Adrenal gland (tissue), 19 donors: ENCODE data around the gene SMAD4. TPM values are rescaled to one million over a fixed set of nuclear protein-coding genes. Genes with fewer than 3 reads are reported as not detected.
A peak's percentile ranks its signal among the peaks of the same experiment; 100 is the strongest.

ENCODE experiments used
- DNase-seq, 7 donors: peaks; one replicate each; pipeline ENCODE4 v3.0.0-alpha.2; 2019 to 2020
- H3K27ac ChIP-seq, 5 donors: fragments of 200-600 bp; sonication (generic) in 4 of 5; 1 replicate in 3 of 5; 2 replicates in 2 of 5; pipeline versions ENCODE4 v1.5.1 to v1.8.0; 2016 to 2020; ENCODE audit warnings: mild to moderate bottlenecking in 1 of 5
- H3K27me3 ChIP-seq: fragments of 200-600 bp; 2 replicates; pipeline ENCODE4 v1.8.0; 2021
- H3K36me3 ChIP-seq, 2 donors: fragments of 200-600 bp; replicated peaks in 1 of 2; 1 replicate in 1 of 2; 2 replicates in 1 of 2; pipeline versions ENCODE4 v1.5.1 to v1.8.0; 2018 to 2022
- H3K4me1 ChIP-seq, 2 donors: fragments of 200-600 bp; replicated peaks in 1 of 2; 1 replicate in 1 of 2; 2 replicates in 1 of 2; pipeline versions ENCODE4 v1.5.1 to v1.8.0; 2018 to 2021
- H3K4me3 ChIP-seq, 4 donors: fragments of 200-600 bp; sonication (generic) in 3 of 4; one replicate each; pipeline ENCODE4 v1.5.1; 2016 to 2018
- H3K9me3 ChIP-seq, 3 donors: fragments of 200-600 bp; sonication (generic) in 1 of 3; replicated peaks in 1 of 3; 1 replicate in 2 of 3; 2 replicates in 1 of 3; pipeline versions ENCODE4 v1.5.1 to v1.8.0; 2016 to 2021
- CTCF ChIP-seq, 6 experiments: fragments of 450-650 bp in 4 of 6; fragments of 200-600 bp in 2 of 6; sonication (generic) in 1 of 6; IDR thresholded peaks; 1 replicate in 5 of 6; 2 replicates in 1 of 6; pipeline versions ENCODE4 v1.5.1 to v1.8.0; 2016 to 2021; ENCODE audit warnings: antibody characterized with exemption in 6 of 6, mild to moderate bottlenecking in 2 of 6, moderate library complexity in 1 of 6
- POLR2A ChIP-seq, 2 donors: fragments of 450-650 bp; IDR thresholded peaks; one replicate each; pipeline ENCODE4 v1.6.1; 2017; ENCODE audit warnings: antibody characterized with exemption in 2 of 2, mild to moderate bottlenecking in 2 of 2, moderate library complexity in 1 of 2
- WGBS, 4 donors: extraction: QIAGEN DNeasy Blood & Tissue Kit in 2 of 4; methylation state at CpG; one replicate each; pipeline versions ENCODE4 v1.1.5 to v1.1.7; 2013 to 2017; 5-methylcytosine and 5-hydroxymethylcytosine counted together
- intact Hi-C, 2 donors: fragments of 100-400 bp; cut with DNase I; formaldehyde crosslinking; loops; one replicate each; pipeline versions ENCODE4 v1.14.1 to v1.15.0; 2022 to 2023
- long read RNA-seq, 10 donors: library from polyadenylated mRNA in 3 of 10; unstranded in 2 of 10; stranded (forward) in 1 of 10; transcript quantifications; one replicate each; pipeline ENCODE4 v2.0.0 and lab custom pipeline, GENCODE V29; 2021 to 2026
- polyA plus RNA-seq, 3 donors: library from polyadenylated mRNA; stranded (reverse); fragments of 200-250 nt in 2 of 3; fragments of 350-450 nt in 1 of 3; fragmentation: Illumina TruSeq in 1 of 3; extraction: RNeasy Lipid Tissue Mini Kit (QIAGEN cat#74804) in 1 of 3; gene quantifications; one replicate each; pipeline ENCODE4 v1.2.3, GENCODE V29; 2013 to 2014
- total RNA-seq, 9 donors: library from RNA; depleted of rRNA in 4 of 9; stranded (reverse); fragments of >200 nt in 4 of 9; fragments of 120-200 nt in 1 of 9; fragmentation: NEBNext Ultra II Directional in 1 of 9; extraction: Animal tissue kit (Norgen Biotek cat#: 25700) in 1 of 9; gene quantifications; one replicate each; pipeline versions ENCODE4 v1.1.0 to v1.2.4, GENCODE V29; 2013 to 2023
- donor health status: healthy with polysubstance abuse.
- donor health status: Bipolar disorder and iron deficiency.
- donor health status: DM: yes; HTN: yes; CAD: no.
- donor health status: DM: no; HTN: no; CAD: no.
- donor health status: DM: no; HTN: no; CAD: no.
- donor health status: DM: yes; HTN: yes; CAD: no.

SMAD4 gene
- total RNA-seq (100 to 1,000 TPM in 4 of 9 donors, 10 to 100 TPM in 5; 72.8 to 151 (median 91.6) TPM), polyA plus RNA-seq (10 to 100 TPM in 2 of 3 donors, 1 to 10 TPM in 1; 9.0 to 82.2 (median 11.2) TPM)
- long read RNA-seq, donor 1, full-length matches to known transcripts: 7 of 7 reads
- long read RNA-seq, donor 1, partial matches to known transcripts: 0 of 7 reads
- long read RNA-seq, donor 1, other reads (novel, unspliced or antisense): 0 of 7 reads
- long read RNA-seq, donor 2, full-length matches to known transcripts: 2 of 17 reads
- long read RNA-seq, donor 2, partial matches to known transcripts: 15 of 17 reads
- long read RNA-seq, donor 2, other reads (novel, unspliced or antisense): 0 of 17 reads
- long read RNA-seq, donor 3, full-length matches to known transcripts: 4 of 4 reads
- long read RNA-seq, donor 3, partial matches to known transcripts: 0 of 4 reads
- long read RNA-seq, donor 3, other reads (novel, unspliced or antisense): 0 of 4 reads
- long read RNA-seq, donor 4, full-length matches to known transcripts: 1 of 8 reads
- long read RNA-seq, donor 4, partial matches to known transcripts: 6 of 8 reads
- long read RNA-seq, donor 4, other reads (novel, unspliced or antisense): 1 of 8 reads
- long read RNA-seq, donor 5, full-length matches to known transcripts: 81 of 105 reads
- long read RNA-seq, donor 5, partial matches to known transcripts: 9 of 105 reads
- long read RNA-seq, donor 5, other reads (novel, unspliced or antisense): 15 of 105 reads
- long read RNA-seq, donor 6, partial matches to known transcripts: 0 of 5 reads
- long read RNA-seq, donor 6, other reads (novel, unspliced or antisense): 5 of 5 reads
- long read RNA-seq, donor 7, full-length matches to known transcripts: 3 of 3 reads
- long read RNA-seq, donor 7, partial matches to known transcripts: 0 of 3 reads
- long read RNA-seq, donor 7, other reads (novel, unspliced or antisense): 0 of 3 reads
- long read RNA-seq, donor 8, full-length matches to known transcripts: 7 of 13 reads
- long read RNA-seq, donor 8, partial matches to known transcripts: 6 of 13 reads
- long read RNA-seq, donor 8, other reads (novel, unspliced or antisense): 0 of 13 reads
- long read RNA-seq, donor 9, full-length matches to known transcripts: 6 of 6 reads
- long read RNA-seq, donor 9, partial matches to known transcripts: 0 of 6 reads
- long read RNA-seq, donor 9, other reads (novel, unspliced or antisense): 0 of 6 reads
- long read RNA-seq, donor 10, full-length matches to known transcripts: 3 of 3 reads
- long read RNA-seq, donor 10, partial matches to known transcripts: 0 of 3 reads
- long read RNA-seq, donor 10, other reads (novel, unspliced or antisense): 0 of 3 reads

DNA sequence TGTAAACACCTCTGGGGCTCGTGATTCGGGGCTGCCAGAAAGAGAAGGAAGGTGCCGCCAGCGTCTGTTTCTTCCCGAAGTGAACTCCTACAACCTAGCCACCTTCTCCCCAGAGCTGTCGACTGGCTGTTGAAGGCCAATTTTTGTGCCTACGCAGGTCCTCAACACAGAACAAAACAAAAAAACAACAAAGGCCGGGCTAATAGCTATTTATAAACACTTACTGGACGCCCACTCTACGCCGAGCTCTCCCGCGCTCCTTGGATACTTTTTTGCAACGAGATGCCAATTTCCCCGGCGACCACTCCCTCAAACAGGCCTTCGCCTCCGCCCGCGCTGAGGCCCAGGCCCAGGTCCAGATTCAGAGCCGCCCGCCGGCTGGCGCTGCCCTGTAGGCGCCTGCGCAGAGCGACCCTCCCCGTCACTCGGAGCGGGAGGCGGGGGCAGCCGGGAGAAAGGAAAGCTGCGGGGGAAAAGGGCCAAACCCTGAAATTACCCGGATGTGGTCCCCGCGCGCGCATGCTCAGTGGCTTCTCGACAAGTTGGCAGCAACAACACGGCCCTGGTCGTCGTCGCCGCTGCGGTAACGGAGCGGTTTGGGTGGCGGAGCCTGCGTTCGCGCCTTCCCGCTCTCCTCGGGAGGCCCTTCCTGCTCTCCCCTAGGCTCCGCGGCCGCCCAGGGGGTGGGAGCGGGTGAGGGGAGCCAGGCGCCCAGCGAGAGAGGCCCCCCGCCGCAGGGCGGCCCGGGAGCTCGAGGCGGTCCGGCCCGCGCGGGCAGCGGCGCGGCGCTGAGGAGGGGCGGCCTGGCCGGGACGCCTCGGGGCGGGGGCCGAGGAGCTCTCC, at the start of gene SMAD4:
Gene SMAD4 (plus strand): TSS at position 520 of the 843 bp plus-strand sequence. CDS start 16,834 bp downstream, outside the sequence.
- no peaks in the 10 kb centered on the region for H3K9me3 ChIP-seq
- intact Hi-C loops: no loop called here
- H3K36me3 ChIP-seq: peaks cover 0 to 6% of the 10 kb centered on the region in 2 donors
- peak; percentile 96 to 99 (median 98) for DNase-seq
- peak within 1 kb of the TSS; percentile 29 to 87 (median 68) for H3K4me3 ChIP-seq
- peaks cover 11 to 62% of the 10 kb centered on the region in 2 donors for H3K4me1 ChIP-seq
- TF ChIP-seq CTCF (IDR thresholded peaks at IDR 0.05) (peak in 1 of 6 experiments; percentile 32), POLR2A (IDR thresholded peaks at IDR 0.05) (peak; percentile 76 to 97)
- peak within 1 kb of the TSS; percentile 70 to 99 (median 98) for H3K27ac ChIP-seq
- WGBS, 4 donors: 0 to 1% (median 1%) methylated on average over 15 to 79 of the region's 79 CpGs
- no peaks in the 10 kb centered on the region for H3K27me3 ChIP-seq

DNA sequence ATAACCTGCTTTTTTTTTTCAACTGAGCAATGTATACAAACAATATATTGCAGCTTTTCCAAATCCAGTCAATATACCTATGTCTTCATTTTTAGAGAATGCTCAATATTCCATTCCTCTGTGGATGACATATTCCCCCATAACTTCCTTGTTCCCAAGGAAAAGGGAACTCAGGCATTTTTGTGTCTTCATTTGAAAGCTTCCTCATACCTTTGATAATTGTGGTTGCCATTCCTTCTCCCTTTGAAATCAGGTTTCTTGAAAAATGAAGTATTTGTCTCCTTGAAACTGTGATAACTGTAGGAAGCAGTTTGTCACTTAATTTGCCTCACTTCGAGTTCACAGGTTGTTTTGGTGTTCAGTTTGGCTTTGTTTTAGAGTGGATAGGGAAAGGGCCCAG, 48.6 kb upstream of the SMAD4 start:
- no peak for TF ChIP-seq CTCF (IDR thresholded peaks at IDR 0.05)
- TF ChIP-seq POLR2A (IDR thresholded peaks at IDR 0.05): no peak

DNA sequence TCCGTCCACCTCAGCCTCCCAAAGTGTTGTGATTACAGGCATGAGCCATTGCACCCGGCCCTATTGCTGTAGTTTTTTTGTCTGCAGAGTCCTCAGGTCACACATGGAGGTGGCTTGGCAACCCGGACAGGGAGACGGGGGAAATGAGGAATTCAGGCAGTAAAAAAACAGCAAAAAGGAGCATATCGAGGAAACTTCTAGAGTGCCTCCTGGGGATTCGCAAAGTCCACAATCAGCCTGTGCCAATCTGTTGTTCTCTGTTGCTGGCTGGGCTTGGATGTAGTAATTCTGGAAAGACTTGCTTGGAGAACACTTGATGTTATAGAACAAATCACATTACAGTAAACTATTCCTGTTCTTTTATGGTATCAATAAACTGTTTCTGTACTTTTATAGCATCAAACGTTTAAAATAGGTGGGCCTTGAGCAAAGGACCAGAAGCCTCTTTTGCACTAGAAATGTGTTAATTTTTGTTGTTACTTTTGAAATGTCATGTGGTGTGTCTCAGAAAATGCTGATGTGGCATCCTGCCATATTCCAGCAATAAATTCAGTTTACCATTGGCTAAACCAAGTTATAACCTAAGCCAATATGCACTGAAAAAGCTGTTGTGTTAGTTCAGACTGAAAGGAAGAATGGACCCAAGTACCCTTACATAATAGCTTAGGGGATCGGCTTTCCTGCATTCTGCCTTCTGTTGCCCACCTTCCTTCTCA, 47.8 kb upstream of the SMAD4 start:
- Histone ChIP-seq H3K9me3 (no peaks in the 10 kb centered on the region), H3K36me3 (peaks cover 0 to 36% of the 10 kb centered on the region in 2 donors), H3K4me3 (no peak overlapping the region), H3K27me3 (no peaks in the 10 kb centered on the region), H3K27ac (no peak overlapping the region), H3K4me1 (peaks cover 0 to 16% of the 10 kb centered on the region in 2 donors)
- 83 to 95% (median 90%) methylated on average over 8 of the region's 8 CpGs for WGBS, 4 donors
- no peak for TF ChIP-seq CTCF (IDR thresholded peaks at IDR 0.05)
- no peak for TF ChIP-seq POLR2A (IDR thresholded peaks at IDR 0.05)
- intact Hi-C loops: no loop called here
- no peak for DNase-seq

More for the DNA sequence above, 48.6 kb upstream of the SMAD4 start:
- Histone ChIP-seq H3K36me3 (peaks cover 0 to 44% of the 10 kb centered on the region in 2 donors), H3K27me3 (no peaks in the 10 kb centered on the region), H3K27ac (no peak overlapping the region), H3K4me1 (peaks cover 0 to 7% of the 10 kb centered on the region in 2 donors), H3K9me3 (no peaks in the 10 kb centered on the region), H3K4me3 (no peak overlapping the region)
- DNase-seq: no peak
- intact Hi-C loops: no loop called here
- 67 to 92% (median 76%) methylated on average over 1 of the region's 1 CpG for WGBS, 4 donors
